HepG2 (cell line): ENCODE results near the gene CCT8. TPM values are rescaled to one million over a fixed set of nuclear protein-coding genes. Genes with fewer than 3 reads are reported as not detected.
A peak's percentile ranks its signal among the peaks of the same experiment; 100 is the strongest.

Experiments
- CENPT ChIP-seq: sonication (generic); formaldehyde crosslinking; IDR thresholded peaks from 2 replicates; pipeline ENCODE4 v1.8.0; 2022; ENCODE audit warnings: low read depth, mild to moderate bottlenecking, moderate library complexity, missing genetic modification reagents
- HMGXB4 ChIP-seq, 2 experiments: sonication (generic) in 1 of 2; formaldehyde crosslinking in 1 of 2; IDR thresholded peaks; 2 replicates each; pipeline versions ENCODE4 v1.4.0 to v1.6.1; 2018 to 2020; ENCODE audit warnings: missing genetic modification reagents in 2 of 2, borderline replicate concordance in 1 of 2, low read depth in 1 of 2, mild to moderate bottlenecking in 1 of 2, missing biosample characterization in 1 of 2
- HNF1B ChIP-seq: sonication (generic); formaldehyde crosslinking; IDR thresholded peaks from 2 replicates; pipeline ENCODE4 v1.5.1; 2020; ENCODE audit warnings: mild to moderate bottlenecking, moderate library complexity, missing genetic modification reagents
- MLXIP ChIP-seq: sonication (generic); formaldehyde crosslinking; IDR thresholded peaks from 2 replicates; pipeline ENCODE4 v1.9.0; 2021; ENCODE audit warnings: missing genetic modification reagents, borderline replicate concordance
- MYC ChIP-seq: sonication (generic); formaldehyde crosslinking; IDR thresholded peaks from 2 replicates; pipeline ENCODE4 v1.9.0; 2021; ENCODE audit warnings: missing genetic modification reagents, borderline replicate concordance
- PLSCR1 ChIP-seq: sonication (generic); formaldehyde crosslinking; IDR thresholded peaks from 2 replicates; pipeline ENCODE4 v1.5.0; 2020; ENCODE audit warnings: missing genetic modification reagents, mild to moderate bottlenecking, borderline replicate concordance
- YEATS2 ChIP-seq: sonication (generic); formaldehyde crosslinking; IDR thresholded peaks from 2 replicates; pipeline ENCODE4 v1.4.0; 2020; ENCODE audit warnings: missing genetic modification reagents, borderline replicate concordance
- ZBTB14 ChIP-seq: sonication (generic); formaldehyde crosslinking; IDR thresholded peaks from 2 replicates; pipeline ENCODE4 v1.4.0; 2020; ENCODE audit warnings: missing genetic modification reagents
- ZBTB3 ChIP-seq: sonication (generic); formaldehyde crosslinking; IDR thresholded peaks from 2 replicates; pipeline ENCODE4 v1.4.0; 2020; ENCODE audit warnings: low read depth, mild to moderate bottlenecking, moderate library complexity, missing genetic modification reagents, borderline replicate concordance
- ZBTB8A ChIP-seq: sonication (generic); formaldehyde crosslinking; IDR thresholded peaks from 2 replicates; pipeline ENCODE4 v1.4.0; 2020; ENCODE audit warnings: mild to moderate bottlenecking, low read depth, missing genetic modification reagents, borderline replicate concordance
- ZNF597 ChIP-seq: sonication (generic); formaldehyde crosslinking; IDR thresholded peaks from 2 replicates; pipeline ENCODE4 v1.5.0; 2020; ENCODE audit warnings: missing genetic modification reagents
- ZNF616 ChIP-seq: sonication (generic); formaldehyde crosslinking; IDR thresholded peaks from 2 replicates; pipeline ENCODE4 v1.5.0; 2020; ENCODE audit warnings: low read depth, mild to moderate bottlenecking, missing genetic modification reagents
- ZNF850 ChIP-seq: sonication (generic); formaldehyde crosslinking; conservative IDR thresholded peaks from 2 replicates; pipeline ENCODE4 v1.9.0; 2021; ENCODE audit warnings: mild to moderate bottlenecking, missing genetic modification reagents
- polyA plus RNA-seq, 8 experiments: library from polyadenylated mRNA; depleted of rRNA in 3 of 8; stranded (reverse) in 7 of 8; unstranded in 1 of 8; fragments of >200 nt; fragmentation: Illumina TruSeq in 4 of 8; extraction: Trizol in 4 of 8; gene quantifications; 2 replicates each; pipeline versions ENCODE4 v1.2.1 to v1.2.3, GENCODE V29; 2011 to 2016; ENCODE audit warnings: low read depth in 4 of 8, missing spikeins in 1 of 8, mixed read lengths in 1 of 8; ENCODE audit not compliant: insufficient read depth in 1 of 8
- total RNA-seq, 5 experiments: library from RNA; depleted of rRNA; stranded (reverse); fragments of >200 nt; fragmentation: Illumina TruSeq; extraction: Trizol; gene quantifications; 2 replicates each; pipeline ENCODE4 v1.2.3, GENCODE V29; 2016; ENCODE audit warnings: low read depth in 1 of 5

The CCT8 gene
- total and polyA plus RNA-seq, 2 of the 13 experiments (the other 11 are each of a cell fraction or from before 2014, with no cell fraction given), result 127 to 325 TPM

- no peak for TF ChIP-seq CENPT (CRISPR knock-in tag)
- TF ChIP-seq ZBTB8A, result no peak
- 0 out of 2 replicates have a peak, but pooled peaks have one; percentile 47 for TF ChIP-seq HNF1B (CRISPR knock-in tag)
- TF ChIP-seq MYC (CRISPR knock-in tag), result peak; percentile 85
- TF ChIP-seq ZBTB14, result no peak
- no peak for TF ChIP-seq ZNF850 (CRISPR knock-in tag)
- 0 out of 2 replicates have a peak, but pooled peaks have one; percentile 73 for TF ChIP-seq ZNF597 (CRISPR knock-in tag)
- no peak for TF ChIP-seq ZNF616
- peak; percentile 86; the same call in 1 of the 2 replicates for TF ChIP-seq YEATS2 (CRISPR knock-in tag)
- no peak for TF ChIP-seq MLXIP (CRISPR knock-in tag)
- TF ChIP-seq PLSCR1 (CRISPR knock-in tag), result no peak
- TF ChIP-seq ZBTB3 (CRISPR knock-in tag), result no peak
- no peak; a peak in 2 of 4 replicates for TF ChIP-seq HMGXB4 (CRISPR knock-in tag; IDR thresholded peaks at IDR 0.05; ENCODE audit: borderline replicate concordance in 1 of 2, low read depth in 1 of 2)
Measured at GRCh38 chr21:29024474-29025327, 48.7 kb downstream of the CCT8 start, which contains the start of gene USP16 (continued).
